Right kidney (tissue), 1 donor: ENCODE results near the gene PTPRD.
A peak's percentile ranks its signal among the peaks of the same experiment; 100 is the strongest.

Experiments used
- DNase-seq: peaks from one replicate; pipeline ENCODE4 v3.0.0-alpha.2; 2016

PTPRD gene

GRCh38 chr9:9284201-9284600, 1328.6 kb downstream of the PTPRD start:
- peak; percentile 3 for DNase-seq

- DNase-seq = no peak
Observed at GRCh38 chr9:9283159-9283986, 1329.4 kb downstream of the PTPRD start.

- no peak for DNase-seq
Observed at GRCh38 chr9:9275601-9276000, 1337.2 kb downstream of the PTPRD start.

GRCh38 chr9:9257999-9258498, 1354.8 kb downstream of the PTPRD start:
- no peak for DNase-seq

DNA sequence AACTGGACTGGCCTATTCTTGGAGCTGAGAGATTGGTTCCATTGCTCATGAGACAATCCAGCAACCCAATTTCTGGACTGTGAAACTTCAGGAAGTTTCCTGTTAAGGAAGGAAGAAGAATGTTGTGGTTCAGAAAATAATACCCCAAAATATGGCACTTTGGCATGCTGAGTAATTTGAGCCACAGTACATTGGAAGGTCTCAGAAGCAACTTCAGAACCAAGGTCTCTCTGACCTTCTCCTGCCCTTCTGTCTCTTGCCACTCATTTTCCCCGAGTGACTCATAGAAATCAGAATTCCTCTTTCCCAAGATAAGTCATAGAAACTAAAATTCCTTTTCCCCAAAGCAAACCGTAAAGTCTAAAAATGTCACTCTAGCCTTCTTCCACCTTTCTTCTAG, 1366.1 kb downstream of the PTPRD start:
- DNase-seq = no peak

- DNase-seq = no peak
Observed at GRCh38 chr9:9231946-9232345, 1380.9 kb downstream of the PTPRD start.

- DNase-seq = no peak
Observed at GRCh38 chr9:9229269-9229668, 1383.5 kb downstream of the PTPRD start.

- no peak for DNase-seq
Observed at GRCh38 chr9:9223175-9223574, 1389.6 kb downstream of the PTPRD start.

GRCh38 chr9:9222730-9223129, 1390.1 kb downstream of the PTPRD start:
- no peak for DNase-seq

- no peak for DNase-seq
Observed at GRCh38 chr9:9216934-9217333, 1395.9 kb downstream of the PTPRD start.

DNA sequence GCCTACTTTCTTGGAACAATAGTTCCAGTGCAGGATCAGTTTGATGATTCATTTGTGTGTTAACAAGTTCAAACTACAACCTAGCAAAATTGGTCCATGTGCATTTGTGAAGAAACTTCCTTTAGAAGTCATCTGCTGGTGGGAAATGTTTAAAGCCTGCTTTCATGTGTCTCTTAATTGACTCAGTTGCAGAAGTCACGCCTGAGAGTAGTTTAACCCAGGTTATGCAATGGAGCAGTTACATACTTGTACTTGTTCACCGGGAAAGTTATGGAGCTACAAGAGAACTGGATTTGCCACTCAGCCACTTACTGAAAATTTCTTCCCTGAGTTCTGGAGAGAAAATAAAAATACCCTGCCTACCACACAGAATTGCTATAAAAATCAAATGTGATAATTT, 1397.8 kb downstream of the PTPRD start:
- DNase-seq = no peak

DNA sequence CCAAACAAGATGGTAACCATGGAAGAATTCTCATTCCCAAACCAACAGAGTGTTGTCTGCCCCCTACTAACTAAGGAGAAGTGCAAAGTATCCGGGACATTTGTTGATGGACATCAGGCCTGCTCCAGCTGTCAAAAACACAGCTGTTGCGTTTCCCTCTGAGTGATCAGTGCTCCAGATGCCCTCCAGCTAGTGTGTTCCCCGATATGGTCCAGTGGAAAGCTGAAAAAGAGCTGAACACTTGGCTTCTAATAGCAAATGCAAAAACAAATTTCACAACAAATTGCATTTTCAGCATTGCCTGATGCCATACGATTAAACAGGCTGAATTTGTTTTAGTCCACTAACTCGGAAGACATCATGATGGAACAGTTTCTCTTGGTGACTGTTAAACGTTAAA, 1398.7 kb downstream of the PTPRD start:
- DNase-seq = peak; percentile 6

DNA sequence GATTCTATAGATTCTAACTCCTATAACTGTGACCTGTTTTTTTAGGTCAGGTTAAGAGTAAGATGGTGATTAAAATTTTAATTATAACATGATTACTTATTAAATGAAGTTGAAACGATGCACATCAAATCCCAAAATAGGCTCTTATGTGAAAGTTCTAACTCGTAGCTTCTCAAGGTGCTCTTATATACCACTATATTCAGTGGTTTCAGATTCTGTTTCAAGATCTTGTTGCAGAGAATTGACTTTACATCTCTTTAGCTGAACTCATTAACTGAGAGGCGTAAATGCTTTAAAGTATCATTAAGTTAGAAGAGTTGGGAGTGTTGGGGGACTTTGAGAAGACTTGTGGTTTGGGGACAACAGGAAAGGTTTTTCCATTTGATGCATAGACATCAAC, 1399.8 kb downstream of the PTPRD start:
- DNase-seq = no peak

- peak; percentile 15 for DNase-seq
Observed at GRCh38 chr9:9202276-9202675, 1410.5 kb downstream of the PTPRD start.

- DNase-seq = no peak
Observed at GRCh38 chr9:9186086-9186485, 1426.7 kb downstream of the PTPRD start.

GRCh38 chr9:9182431-9182830, 1430.4 kb downstream of the PTPRD start:
- no peak for DNase-seq

DNA sequence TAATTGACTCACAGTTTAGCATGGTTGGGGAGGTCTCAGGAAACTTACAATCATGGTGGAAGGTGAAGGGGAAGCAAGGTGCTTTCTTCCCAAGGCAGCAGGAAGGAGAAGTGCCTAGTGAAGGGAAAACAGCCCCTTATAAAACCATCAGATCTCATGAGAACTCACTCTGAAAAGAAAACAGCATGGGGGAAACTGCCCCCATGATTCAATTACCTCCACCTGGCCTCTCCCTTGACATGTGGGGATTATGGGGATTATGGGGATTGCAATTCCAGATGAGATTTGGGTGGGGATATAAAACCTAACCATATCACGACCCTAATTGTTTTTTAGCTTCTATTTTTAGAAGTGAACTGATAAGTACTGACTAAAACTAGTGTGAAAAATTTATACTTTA, 1435.7 kb downstream of the PTPRD start:
- no peak for DNase-seq

- DNase-seq = no peak
Observed at GRCh38 chr9:9174358-9174757, 1438.4 kb downstream of the PTPRD start.

DNA sequence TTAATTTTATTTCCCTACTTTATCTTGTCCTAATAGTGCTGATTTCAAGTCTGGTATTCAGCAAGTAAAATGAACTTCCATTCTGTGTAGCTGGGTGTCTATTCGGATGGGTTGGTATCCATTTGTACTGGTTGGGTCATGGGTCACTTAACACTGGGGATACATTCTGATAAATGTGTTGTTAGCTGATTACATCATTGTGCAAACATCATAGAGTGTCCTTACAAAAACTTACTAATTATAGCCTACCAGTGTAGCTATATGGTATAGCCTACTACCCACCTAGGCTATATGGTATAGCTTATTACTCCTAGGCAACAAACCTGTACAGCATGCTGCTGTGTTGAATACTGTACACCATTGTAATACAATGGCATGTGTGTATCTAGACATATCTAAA, 1439.5 kb downstream of the PTPRD start:
- DNase-seq = no peak

DNA sequence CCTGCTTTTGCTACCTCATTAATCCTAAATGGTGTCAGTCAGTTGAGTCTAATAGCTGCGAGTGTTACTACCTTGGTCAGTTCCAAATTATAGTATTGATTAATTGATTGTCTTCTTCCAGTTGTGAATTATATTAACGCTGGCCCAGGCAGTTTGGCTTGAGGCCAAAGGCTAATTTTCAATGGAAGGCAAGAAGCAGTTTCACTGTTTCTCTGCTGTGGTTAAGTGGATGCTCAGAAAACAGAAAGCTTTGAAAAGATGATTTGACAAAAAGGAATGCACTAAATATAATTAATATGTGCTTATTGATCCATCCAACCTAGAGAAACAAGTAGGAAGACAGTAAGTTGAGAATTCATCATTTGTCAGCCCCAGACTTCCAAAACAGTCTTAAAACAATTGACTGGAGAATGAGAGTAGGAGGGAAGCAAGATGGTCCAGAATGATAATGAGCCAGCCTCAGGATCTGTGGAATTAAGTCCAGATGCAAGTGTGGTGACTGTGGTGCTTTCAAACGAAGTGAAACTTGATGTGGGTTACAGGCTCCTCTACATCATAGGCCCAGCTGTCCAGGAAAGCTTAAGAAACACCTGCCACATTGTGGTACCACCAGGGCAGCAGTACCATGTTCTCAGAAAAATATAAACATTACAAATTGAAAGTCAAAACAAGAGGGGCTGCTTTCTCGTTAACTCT, 1442.2 kb downstream of the PTPRD start:
- no peak for DNase-seq

- DNase-seq = no peak
Observed at GRCh38 chr9:9142001-9142400, 1470.8 kb downstream of the PTPRD start.

- no peak for DNase-seq
Observed at GRCh38 chr9:9133526-9133925, 1479.3 kb downstream of the PTPRD start.

- no peak for DNase-seq
Observed at GRCh38 chr9:9124616-9125015, 1488.2 kb downstream of the PTPRD start.
